Measurements from ENCODE around the gene CDK6.

The CDK6 gene

GRCh38 chr7:92742186-92742585 lies 94.2 kb downstream of the CDK6 start:
- H3K4me2 ChIP-seq (ENCODE audit: insufficient read depth, low read length), result peak overlapping the region; percentile 4; the same call in 1 of the 2 replicates
- DNase-seq, result no peak
- H3K4me3 ChIP-seq (ENCODE audit: low read depth in 1 of 2, low read length in 2 of 2), result no peak overlapping the region
- no peak overlapping the region for H3K9ac ChIP-seq (ENCODE audit: low read depth, low read length)
- H3K36me3 ChIP-seq (ENCODE audit: insufficient read depth, low read length), result peaks cover 87% of the 10 kb centered on the region
- no peak for TF ChIP-seq CTCF (IDR thresholded peaks at IDR 0.05; ENCODE audit: borderline replicate concordance, extremely low read depth, low read length, poor library complexity, severe bottlenecking)
- TF ChIP-seq EZH2 (IDR thresholded peaks at IDR 0.05; ENCODE audit: borderline replicate concordance, low read depth, low read length, severe bottlenecking), result no peak
- peaks cover 14% of the 10 kb centered on the region; the same call in 1 of the 2 replicates for H4K20me1 ChIP-seq (ENCODE audit: insufficient read depth, low read length)
- no peaks in the 10 kb centered on the region for H3K9me3 ChIP-seq (ENCODE audit: insufficient read depth, low read length, severe bottlenecking)
- H3K4me1 ChIP-seq (ENCODE audit: insufficient read depth, low read length), result peaks cover 81% of the 10 kb centered on the region
- H3K27me3 ChIP-seq (ENCODE audit: insufficient read depth, low read length, poor library complexity), result no peaks in the 10 kb centered on the region
- H2AFZ ChIP-seq (ENCODE audit: low read depth, low read length), result no peak overlapping the region
- H3K27ac ChIP-seq (ENCODE audit: low read length), result peak overlapping the region; percentile 71
- ATAC-seq (ENCODE audit: insufficient read depth, low read depth), result 0 out of 3 replicates have a peak, but pooled peaks have one; percentile 18
- H3K79me2 ChIP-seq (ENCODE audit: insufficient read depth, low read length), result peaks cover 100% of the 10 kb centered on the region

- H4K20me1 ChIP-seq (ENCODE audit: insufficient read depth, low read length), result peaks cover 24% of the 10 kb centered on the region; the same call in 1 of the 2 replicates
- H3K36me3 ChIP-seq (ENCODE audit: insufficient read depth, low read length), result peaks cover 85% of the 10 kb centered on the region
- H3K9ac ChIP-seq (ENCODE audit: low read depth, low read length), result no peak overlapping the region
- peaks cover 100% of the 10 kb centered on the region for H3K79me2 ChIP-seq (ENCODE audit: insufficient read depth, low read length)
- no peak overlapping the region for H3K4me2 ChIP-seq (ENCODE audit: insufficient read depth, low read length)
- H2AFZ ChIP-seq (ENCODE audit: low read depth, low read length), result no peak overlapping the region
- H3K9me3 ChIP-seq (ENCODE audit: insufficient read depth, low read length, severe bottlenecking), result no peaks in the 10 kb centered on the region
- peak overlapping the region; percentile 45 for H3K27ac ChIP-seq (ENCODE audit: low read length)
- no peak overlapping the region for H3K4me3 ChIP-seq (ENCODE audit: low read depth in 1 of 2, low read length in 2 of 2)
- H3K4me1 ChIP-seq (ENCODE audit: insufficient read depth, low read length), result peaks cover 71% of the 10 kb centered on the region
- no peaks in the 10 kb centered on the region for H3K27me3 ChIP-seq (ENCODE audit: insufficient read depth, low read length, poor library complexity)
- ATAC-seq (ENCODE audit: insufficient read depth, low read depth) (no peak), DNase-seq (no peak)
- TF ChIP-seq EZH2 (IDR thresholded peaks at IDR 0.05; ENCODE audit: borderline replicate concordance, low read depth, low read length, severe bottlenecking), result no peak
- TF ChIP-seq CTCF (IDR thresholded peaks at IDR 0.05; ENCODE audit: borderline replicate concordance, extremely low read depth, low read length, poor library complexity, severe bottlenecking), result no peak
These were observed 95.7 kb downstream of the CDK6 start for GRCh38 chr7:92740700-92741126.

- no peak overlapping the region for H3K4me2 ChIP-seq (ENCODE audit: insufficient read depth, low read length)
- DNase-seq, result no peak
- peaks cover 66% of the 10 kb centered on the region for H3K4me1 ChIP-seq (ENCODE audit: insufficient read depth, low read length)
- ATAC-seq (ENCODE audit: insufficient read depth, low read depth), result peak; percentile 31
- peaks cover 27% of the 10 kb centered on the region; the same call in 1 of the 2 replicates for H4K20me1 ChIP-seq (ENCODE audit: insufficient read depth, low read length)
- TF ChIP-seq EZH2 (IDR thresholded peaks at IDR 0.05; ENCODE audit: borderline replicate concordance, low read depth, low read length, severe bottlenecking), result no peak
- TF ChIP-seq CTCF (IDR thresholded peaks at IDR 0.05; ENCODE audit: borderline replicate concordance, extremely low read depth, low read length, poor library complexity, severe bottlenecking), result no peak
- H3K9me3 ChIP-seq (ENCODE audit: insufficient read depth, low read length, severe bottlenecking), result no peaks in the 10 kb centered on the region
- peaks cover 100% of the 10 kb centered on the region for H3K79me2 ChIP-seq (ENCODE audit: insufficient read depth, low read length)
- peaks cover 85% of the 10 kb centered on the region for H3K36me3 ChIP-seq (ENCODE audit: insufficient read depth, low read length)
- no peak overlapping the region for H2AFZ ChIP-seq (ENCODE audit: low read depth, low read length)
- H3K9ac ChIP-seq (ENCODE audit: low read depth, low read length), result no peak overlapping the region
- H3K27me3 ChIP-seq (ENCODE audit: insufficient read depth, low read length, poor library complexity), result no peaks in the 10 kb centered on the region
- H3K4me3 ChIP-seq (ENCODE audit: low read depth in 1 of 2, low read length in 2 of 2), result no peak overlapping the region
- H3K27ac ChIP-seq (ENCODE audit: low read length), result peak overlapping the region; percentile 49
These were observed 96.2 kb downstream of the CDK6 start for GRCh38 chr7:92740134-92740533.
